ENCODE data around the gene ACVR1. TPM values are rescaled to one million over a fixed set of nuclear protein-coding genes. Genes with fewer than 3 reads are reported as not detected.
"Not testable (repeated sequence)": the region's sequence is repeated elsewhere in the genome, so short reads cannot be mapped to it uniquely, and the experiment has no call there.

Gene ACVR1
- total and polyA plus RNA-seq, 2 donors (not counting 1 experiment from before 2014, with no cell fraction given): 42.9 to 72.1 TPM

GRCh38 chr2:157890969-157891642, 15.0 kb upstream of the ACVR1 start:
- Histone ChIP-seq H3K79me2 (ENCODE audit: control insufficient read depth, insufficient read depth, low read length) (no peaks in the 10 kb centered on the region), H3K4me1 (ENCODE audit: control insufficient read depth, extremely low read depth, insufficient read depth, low read length) (no peaks in the 10 kb centered on the region), H3K4me3 (replicated peaks in 1 of 4; ENCODE audit: control extremely low read depth in 1 of 4, insufficient read depth in 1 of 4, low read depth in 3 of 4, low read length in 4 of 4) (no peak overlapping the region), H3K4me2 (ENCODE audit: extremely low read depth, insufficient read depth, low read length) (no peak overlapping the region), H3K9ac (ENCODE audit: insufficient read depth, low read length) (no peak overlapping the region), H3K27ac (ENCODE audit: insufficient read depth, low read length) (no peak overlapping the region), H3K27me3 (ENCODE audit: control insufficient read depth, insufficient read depth, low read length) (no peaks in the 10 kb centered on the region), H2AFZ (ENCODE audit: low read length) (no peak overlapping the region), H4K20me1 (ENCODE audit: control insufficient read depth, extremely low read depth, insufficient read depth, low read length) (no peaks in the 10 kb centered on the region), H3K9me3 (ENCODE audit: control insufficient read depth, insufficient read depth, low read depth, low read length) (no peaks in the 10 kb centered on the region), H3K36me3 (ENCODE audit: control insufficient read depth, insufficient read depth, low read length) (no peaks in the 10 kb centered on the region)
- DNase-seq (ENCODE audit: low read depth in 2 of 2): no peak
- no peak for TF ChIP-seq CTCF (conservative IDR thresholded peaks at IDR 0.05 in 1 of 2, IDR thresholded peaks at IDR 0.05 in 1 of 2; ENCODE audit: low read depth in 1 of 2, low read length in 2 of 2)
- TF ChIP-seq EZH2 (IDR thresholded peaks at IDR 0.05; ENCODE audit: low read length, missing control alignments): no peak

GRCh38 chr2:157887946-157888345, 11.8 kb upstream of the ACVR1 start:
- Histone ChIP-seq H3K36me3 (ENCODE audit: control insufficient read depth, insufficient read depth, low read length) (no peaks in the 10 kb centered on the region), H3K27ac (ENCODE audit: insufficient read depth, low read length) (no peak overlapping the region), H3K9me3 (ENCODE audit: control insufficient read depth, insufficient read depth, low read depth, low read length) (no peaks in the 10 kb centered on the region), H3K27me3 (ENCODE audit: control insufficient read depth, insufficient read depth, low read length) (no peaks in the 10 kb centered on the region), H3K4me1 (ENCODE audit: control insufficient read depth, extremely low read depth, insufficient read depth, low read length) (no peaks in the 10 kb centered on the region), H3K9ac (ENCODE audit: insufficient read depth, low read length) (no peak overlapping the region), H4K20me1 (ENCODE audit: control insufficient read depth, extremely low read depth, insufficient read depth, low read length) (no peaks in the 10 kb centered on the region), H3K4me3 (replicated peaks in 1 of 4; ENCODE audit: control extremely low read depth in 1 of 4, insufficient read depth in 1 of 4, low read depth in 3 of 4, low read length in 4 of 4) (no peak overlapping the region), H2AFZ (ENCODE audit: low read length) (no peak overlapping the region), H3K79me2 (ENCODE audit: control insufficient read depth, insufficient read depth, low read length) (no peaks in the 10 kb centered on the region), H3K4me2 (ENCODE audit: extremely low read depth, insufficient read depth, low read length) (no peak overlapping the region)
- no peak for TF ChIP-seq EZH2 (IDR thresholded peaks at IDR 0.05; ENCODE audit: low read length, missing control alignments)
- no peak for TF ChIP-seq CTCF (conservative IDR thresholded peaks at IDR 0.05 in 1 of 2, IDR thresholded peaks at IDR 0.05 in 1 of 2; ENCODE audit: low read depth in 1 of 2, low read length in 2 of 2)
- no peak for DNase-seq (ENCODE audit: low read depth in 2 of 2)

GRCh38 chr2:157884533-157884932, 8.4 kb upstream of the ACVR1 start:
- H3K4me3 ChIP-seq (replicated peaks in 1 of 4; ENCODE audit: control extremely low read depth in 1 of 4, insufficient read depth in 1 of 4, low read depth in 3 of 4, low read length in 4 of 4); H3K4me1 ChIP-seq (ENCODE audit: control insufficient read depth, extremely low read depth, insufficient read depth, low read length); H3K4me2 ChIP-seq (ENCODE audit: extremely low read depth, insufficient read depth, low read length); DNase-seq (ENCODE audit: low read depth in 2 of 2); H4K20me1 ChIP-seq (ENCODE audit: control insufficient read depth, extremely low read depth, insufficient read depth, low read length); H2AFZ ChIP-seq (ENCODE audit: low read length); H3K9ac ChIP-seq (ENCODE audit: insufficient read depth, low read length); H3K27ac ChIP-seq (ENCODE audit: insufficient read depth, low read length); H3K36me3 ChIP-seq (ENCODE audit: control insufficient read depth, insufficient read depth, low read length); H3K9me3 ChIP-seq (ENCODE audit: control insufficient read depth, insufficient read depth, low read depth, low read length); H3K27me3 ChIP-seq (ENCODE audit: control insufficient read depth, insufficient read depth, low read length); H3K79me2 ChIP-seq (ENCODE audit: control insufficient read depth, insufficient read depth, low read length): not testable (repeated sequence)
